ENCODE data around the gene ZNF442. TPM values are rescaled to one million over a fixed set of nuclear protein-coding genes. Genes with fewer than 3 reads are reported as not detected.
"Not testable (repeated sequence)": the region's sequence is repeated elsewhere in the genome, so short reads cannot be mapped to it uniquely, and the experiment has no call there.

Gene ZNF442
- total RNA-seq, 3 donors from 2014 or later (not counting 1 experiment from before 2014, with no cell fraction given) = 1.4 to 3.4 (median 2.8) TPM

- H3K36me3 Mint-ChIP-seq = no peaks in the 10 kb centered on the region
- Histone ChIP-seq H3K9me3 (ENCODE audit: control insufficient read depth, insufficient read depth, low read length) (no peaks in the 10 kb centered on the region), H3K27me3 (ENCODE audit: control insufficient read depth, insufficient read depth, low read length) (no peaks in the 10 kb centered on the region), H3K36me3 (ENCODE audit: control insufficient read depth, insufficient read depth, low read length) (peaks cover 11% of the 10 kb centered on the region), H3K4me1 (ENCODE audit: control insufficient read depth, insufficient read depth, low read length) (no peaks in the 10 kb centered on the region), H3K27ac (ENCODE audit: low read length) (no peak overlapping the region), H3K4me3 (ENCODE audit: low read length) (no peak overlapping the region)
- ATAC-seq (no peak), DNase-seq (no peak)
- intact Hi-C loops (cut with micrococcal nuclease) = no loop called here
- H3K4me3 Mint-ChIP-seq = no peak overlapping the region
- no peaks in the 10 kb centered on the region for H3K9me3 Mint-ChIP-seq
- no peaks in the 10 kb centered on the region for H3K27me3 Mint-ChIP-seq (ENCODE audit: low read depth in 2 of 2)
- TF ChIP-seq, protein P1, sequence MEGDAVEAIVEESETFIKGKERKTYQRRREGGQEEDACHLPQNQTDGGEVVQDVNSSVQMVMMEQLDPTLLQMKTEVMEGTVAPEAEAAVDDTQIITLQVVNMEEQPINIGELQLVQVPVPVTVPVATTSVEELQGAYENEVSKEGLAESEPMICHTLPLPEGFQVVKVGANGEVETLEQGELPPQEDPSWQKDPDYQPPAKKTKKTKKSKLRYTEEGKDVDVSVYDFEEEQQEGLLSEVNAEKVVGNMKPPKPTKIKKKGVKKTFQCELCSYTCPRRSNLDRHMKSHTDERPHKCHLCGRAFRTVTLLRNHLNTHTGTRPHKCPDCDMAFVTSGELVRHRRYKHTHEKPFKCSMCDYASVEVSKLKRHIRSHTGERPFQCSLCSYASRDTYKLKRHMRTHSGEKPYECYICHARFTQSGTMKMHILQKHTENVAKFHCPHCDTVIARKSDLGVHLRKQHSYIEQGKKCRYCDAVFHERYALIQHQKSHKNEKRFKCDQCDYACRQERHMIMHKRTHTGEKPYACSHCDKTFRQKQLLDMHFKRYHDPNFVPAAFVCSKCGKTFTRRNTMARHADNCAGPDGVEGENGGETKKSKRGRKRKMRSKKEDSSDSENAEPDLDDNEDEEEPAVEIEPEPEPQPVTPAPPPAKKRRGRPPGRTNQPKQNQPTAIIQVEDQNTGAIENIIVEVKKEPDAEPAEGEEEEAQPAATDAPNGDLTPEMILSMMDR (IDR thresholded peaks at IDR 0.05) = no peak
- no peak overlapping the region for H3K27ac Mint-ChIP-seq
- H3K4me1 Mint-ChIP-seq = peaks cover 0 to 3% of the 10 kb centered on the region in 2 donors
Measured at GRCh38 chr19:12325690-12326089, 39.8 kb downstream of the ZNF442 start.

DNA sequence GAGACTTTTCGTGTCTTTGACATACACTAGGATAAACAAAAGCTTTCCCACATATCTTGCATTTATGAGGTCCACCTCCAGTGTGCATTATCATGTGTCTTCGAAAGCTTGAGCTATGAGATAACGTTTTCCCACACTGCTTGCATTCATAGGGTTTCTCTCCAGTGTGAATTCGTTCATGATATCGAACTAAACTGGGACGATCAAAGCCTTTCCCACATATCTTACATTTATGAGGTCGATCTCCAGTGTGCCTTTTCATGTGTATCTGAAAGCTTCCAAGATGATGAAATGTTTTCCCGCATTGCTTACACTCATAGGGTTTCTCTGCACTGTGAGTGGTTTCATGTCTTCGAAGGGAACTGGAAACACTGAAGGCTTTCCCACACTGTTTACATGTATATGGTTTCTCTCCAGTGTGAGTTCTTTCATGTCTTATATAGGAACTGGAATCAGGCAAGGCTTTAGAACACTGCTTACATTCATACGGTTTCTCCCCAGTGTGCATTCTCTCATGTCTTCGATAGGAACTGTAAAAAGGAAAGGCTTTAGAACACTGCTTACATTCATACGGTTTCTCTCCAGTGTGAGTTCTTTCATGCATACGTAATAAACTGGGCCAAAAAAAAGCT is 46.6 kb downstream of the ZNF442 start:
- Histone ChIP-seq H3K4me1 (ENCODE audit: control insufficient read depth, insufficient read depth, low read length) (no peaks in the 10 kb centered on the region), H3K36me3 (ENCODE audit: control insufficient read depth, insufficient read depth, low read length) (peaks cover 23% of the 10 kb centered on the region), H3K9me3 (ENCODE audit: control insufficient read depth, insufficient read depth, low read length) (peaks cover 7% of the 10 kb centered on the region), H3K4me3 (ENCODE audit: low read length) (no peak overlapping the region), H3K27ac (ENCODE audit: low read length) (no peak overlapping the region), H3K27me3 (ENCODE audit: control insufficient read depth, insufficient read depth, low read length) (no peaks in the 10 kb centered on the region)
- H3K27me3 Mint-ChIP-seq (ENCODE audit: low read depth in 2 of 2) = no peaks in the 10 kb centered on the region
- H3K9me3 Mint-ChIP-seq = peaks cover 0 to 4% of the 10 kb centered on the region in 2 donors
- DNase-seq (no peak), ATAC-seq (no peak)
- H3K4me3 Mint-ChIP-seq = no peak overlapping the region
- TF ChIP-seq, protein P1 (IDR thresholded peaks at IDR 0.05) = no peak
- no peak overlapping the region for H3K27ac Mint-ChIP-seq
- WGBS (ENCODE audit: insufficient coverage) = 96% methylated on average over 12 of the region's 13 CpGs
- H3K36me3 Mint-ChIP-seq = peaks cover 15% of the 10 kb centered on the region
- intact Hi-C loops (cut with micrococcal nuclease) = no loop called here
- H3K4me1 Mint-ChIP-seq = peaks cover 0 to 11% of the 10 kb centered on the region in 2 donors

GRCh38 chr19:12314553-12314952 is 50.9 kb downstream of the ZNF442 start:
- Mint-ChIP-seq H3K27me3 (ENCODE audit: low read depth in 2 of 2) (no peaks in the 10 kb centered on the region), H3K4me1 (peaks cover 0 to 11% of the 10 kb centered on the region in 2 donors), H3K36me3 (peaks cover 12% of the 10 kb centered on the region), H3K9me3 (peaks cover 0 to 4% of the 10 kb centered on the region in 2 donors), H3K27ac (no peak overlapping the region), H3K4me3 (no peak overlapping the region)
- H3K4me1 ChIP-seq (ENCODE audit: control insufficient read depth, insufficient read depth, low read length) = no peaks in the 10 kb centered on the region
- DNase-seq = no peak
- H3K27ac ChIP-seq (ENCODE audit: low read length) = no peak overlapping the region
- TF ChIP-seq, protein P1 (IDR thresholded peaks at IDR 0.05) = no peak
- no peak for ATAC-seq
- H3K9me3 ChIP-seq (ENCODE audit: control insufficient read depth, insufficient read depth, low read length) = peaks cover 7% of the 10 kb centered on the region
- H3K27me3 ChIP-seq (ENCODE audit: control insufficient read depth, insufficient read depth, low read length) = no peaks in the 10 kb centered on the region
- peaks cover 5% of the 10 kb centered on the region for H3K36me3 ChIP-seq (ENCODE audit: control insufficient read depth, insufficient read depth, low read length)
- intact Hi-C loops (cut with micrococcal nuclease) = no loop called here
- H3K4me3 ChIP-seq (ENCODE audit: low read length) = no peak overlapping the region
- WGBS (ENCODE audit: insufficient coverage) = 88% methylated on average over 7 of the region's 7 CpGs

DNA sequence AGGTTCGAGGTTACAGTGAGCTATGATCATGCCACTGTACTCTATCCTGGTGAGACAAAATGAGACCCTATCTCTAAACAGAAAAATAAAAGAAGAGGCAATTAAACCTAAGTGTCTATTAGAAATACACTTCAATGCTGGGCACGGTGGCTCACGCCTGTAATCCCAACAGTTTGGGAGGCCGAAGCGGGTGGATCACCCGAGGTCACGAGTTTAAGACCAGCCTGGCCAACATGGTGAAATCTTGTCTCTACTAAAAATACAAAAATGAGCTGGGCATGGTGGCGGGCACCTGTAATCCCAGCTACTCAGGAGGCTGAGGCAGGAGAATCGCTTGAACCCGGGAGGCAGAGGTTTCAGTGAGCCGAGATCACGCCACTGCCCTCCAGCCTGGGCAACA is 56.6 kb downstream of the ZNF442 start:
- 97% methylated on average over 12 of the region's 12 CpGs for WGBS (ENCODE audit: insufficient coverage)
- DNase-seq; H3K4me1 ChIP-seq (ENCODE audit: control insufficient read depth, insufficient read depth, low read length); H3K27ac Mint-ChIP-seq; ATAC-seq; H3K27ac ChIP-seq (ENCODE audit: low read length); intact Hi-C loops (cut with micrococcal nuclease); H3K4me3 ChIP-seq (ENCODE audit: low read length); H3K9me3 Mint-ChIP-seq; H3K4me1 Mint-ChIP-seq; H3K27me3 ChIP-seq (ENCODE audit: control insufficient read depth, insufficient read depth, low read length); H3K36me3 Mint-ChIP-seq; H3K27me3 Mint-ChIP-seq (ENCODE audit: low read depth in 2 of 2); H3K4me3 Mint-ChIP-seq; H3K9me3 ChIP-seq (ENCODE audit: control insufficient read depth, insufficient read depth, low read length); H3K36me3 ChIP-seq (ENCODE audit: control insufficient read depth, insufficient read depth, low read length): not testable (repeated sequence)

Other genes starting within 250 kb of the ZNF442 start
- 1 to 10 TPM; 4.2 to 9.0 (median 4.6) TPM for gene ZNF20, start 225.3 kb downstream of the ZNF442 start, total RNA-seq
- 1 to 10 TPM; 3.1 to 7.9 (median 4.4) TPM for gene ZNF625, start 208.9 kb downstream of the ZNF442 start, total RNA-seq
- 10 to 100 TPM; 31.5 to 47.7 (median 39.8) TPM for gene ZNF136, start 202.6 kb downstream of the ZNF442 start, total RNA-seq
- 10 to 100 TPM; 27.3 to 43.1 (median 40.0) TPM for gene ZNF44, start 70.8 kb downstream of the ZNF442 start, total RNA-seq
- under 1 TPM; 0.78 to 1.00 (median 0.80) TPM for gene ZNF563, start 32.0 kb downstream of the ZNF442 start, total RNA-seq
- 1 to 10 TPM; 2.8 to 7.5 (median 4.6) TPM for gene ZNF799, start 35.6 kb upstream of the ZNF442 start, total RNA-seq
- 1 to 10 TPM; 3.5 to 6.1 (median 3.9) TPM for gene ZNF443, start 75.3 kb upstream of the ZNF442 start, total RNA-seq
- gene ZNF709, start 119.1 kb upstream of the ZNF442 start, total RNA-seq = 1 to 10 TPM; 4.1 to 4.7 (median 4.1) TPM
- gene ZNF564, start 185.8 kb upstream of the ZNF442 start, total RNA-seq = 10 to 100 TPM; 22.0 to 27.1 (median 23.3) TPM
- gene ZNF490, start 245.1 kb upstream of the ZNF442 start, total RNA-seq = 10 to 100 TPM; 12.0 to 21.4 (median 20.9) TPM
- 10 to 100 TPM; 52.6 to 62.0 (median 56.5) TPM for gene ZNF791, start 245.2 kb upstream of the ZNF442 start, total RNA-seq